Smooth muscle cell (in vitro differentiated cells): ENCODE measurements around the gene ATG9B. TPM values are rescaled to one million over a fixed set of nuclear protein-coding genes. Genes with fewer than 3 reads are reported as not detected.

Experiments used
- DNase-seq: peaks from one replicate; lab custom pipeline; 2025; ENCODE audit not compliant: unreplicated experiment; lab: John Stamatoyannopoulos, UW
- H2AFZ ChIP-seq: fragments of 200-600 bp; sonication (generic); 2 replicates; pipeline ENCODE4 v1.6.0; 2016; ENCODE audit warnings: antibody characterized with exemption, low read depth, mild to moderate bottlenecking
- H3F3A ChIP-seq: fragments of 200-600 bp; sonication (generic); 2 replicates; pipeline ENCODE4 v1.6.0; 2017; ENCODE audit warnings: antibody characterized with exemption, low read depth
- H3K27ac ChIP-seq: fragments of 200-600 bp; sonication (generic); 2 replicates; pipeline ENCODE4 v1.5.1; 2016; ENCODE audit warnings: low read depth, mild to moderate bottlenecking
- H3K27me3 ChIP-seq: fragments of 200-600 bp; sonication (generic); 2 replicates; pipeline ENCODE4 v1.6.1; 2016; ENCODE audit warnings: low read depth, mild to moderate bottlenecking
- H3K36me3 ChIP-seq: fragments of 200-600 bp; sonication (generic); 2 replicates; pipeline ENCODE4 v1.5.1; 2016; ENCODE audit warnings: low read depth
- H3K4me1 ChIP-seq: fragments of 200-600 bp; sonication (generic); 2 replicates; pipeline ENCODE4 v1.5.1; 2016; ENCODE audit warnings: low read depth
- H3K4me2 ChIP-seq: fragments of 200-600 bp; sonication (generic); 2 replicates; pipeline ENCODE4 v1.6.0; 2016; ENCODE audit warnings: mild to moderate bottlenecking
- H3K4me3 ChIP-seq: fragments of 200-600 bp; sonication (generic); 2 replicates; pipeline ENCODE4 v1.5.1; 2016; ENCODE audit warnings: mild to moderate bottlenecking
- H3K79me2 ChIP-seq: fragments of 200-600 bp; sonication (generic); 2 replicates; pipeline ENCODE4 v1.6.0; 2016; ENCODE audit warnings: low read depth, mild to moderate bottlenecking
- H3K9ac ChIP-seq: fragments of 200-600 bp; sonication (generic); 2 replicates; pipeline ENCODE4 v1.6.0; 2016; ENCODE audit warnings: low read depth
- H3K9me3 ChIP-seq: fragments of 200-600 bp; sonication (generic); replicated peaks from 2 replicates; pipeline ENCODE4 v1.5.1; 2016; ENCODE audit warnings: low read depth
- H4K20me1 ChIP-seq: fragments of 200-600 bp; sonication (generic); 2 replicates; pipeline ENCODE4 v1.6.0; 2016; ENCODE audit warnings: low read depth
- CTCF ChIP-seq: fragments of 200-600 bp; sonication (generic); IDR thresholded peaks from 2 replicates; pipeline ENCODE4 v1.5.1; 2017; ENCODE audit warnings: borderline replicate concordance, mild to moderate bottlenecking, antibody characterized with exemption; ENCODE audit not compliant: insufficient read depth, poor library complexity, severe bottlenecking
- WGBS: methylation state at CpG from one replicate; pipeline ENCODE4 v1.1.7; 2016; ENCODE audit warnings: low lambda C conversion rate; 5-methylcytosine and 5-hydroxymethylcytosine counted together
- polyA plus RNA-seq: library from polyadenylated mRNA; unstranded; fragments of >200 nt; fragmentation: Nextera tagmentation; extraction: Ambion mirVana; gene quantifications from 2 replicates; pipeline ENCODE4 v1.2.1, GENCODE V29; 2016
- total RNA-seq: library from RNA; depleted of rRNA; stranded (reverse); fragments of >200 nt; gene quantifications from 2 replicates; pipeline ENCODE4 v1.2.3, GENCODE V29; 2014

The ATG9B gene
- total and polyA plus RNA-seq, 2 experiments from 2014 or later = 2.6 to 6.5 TPM

DNA sequence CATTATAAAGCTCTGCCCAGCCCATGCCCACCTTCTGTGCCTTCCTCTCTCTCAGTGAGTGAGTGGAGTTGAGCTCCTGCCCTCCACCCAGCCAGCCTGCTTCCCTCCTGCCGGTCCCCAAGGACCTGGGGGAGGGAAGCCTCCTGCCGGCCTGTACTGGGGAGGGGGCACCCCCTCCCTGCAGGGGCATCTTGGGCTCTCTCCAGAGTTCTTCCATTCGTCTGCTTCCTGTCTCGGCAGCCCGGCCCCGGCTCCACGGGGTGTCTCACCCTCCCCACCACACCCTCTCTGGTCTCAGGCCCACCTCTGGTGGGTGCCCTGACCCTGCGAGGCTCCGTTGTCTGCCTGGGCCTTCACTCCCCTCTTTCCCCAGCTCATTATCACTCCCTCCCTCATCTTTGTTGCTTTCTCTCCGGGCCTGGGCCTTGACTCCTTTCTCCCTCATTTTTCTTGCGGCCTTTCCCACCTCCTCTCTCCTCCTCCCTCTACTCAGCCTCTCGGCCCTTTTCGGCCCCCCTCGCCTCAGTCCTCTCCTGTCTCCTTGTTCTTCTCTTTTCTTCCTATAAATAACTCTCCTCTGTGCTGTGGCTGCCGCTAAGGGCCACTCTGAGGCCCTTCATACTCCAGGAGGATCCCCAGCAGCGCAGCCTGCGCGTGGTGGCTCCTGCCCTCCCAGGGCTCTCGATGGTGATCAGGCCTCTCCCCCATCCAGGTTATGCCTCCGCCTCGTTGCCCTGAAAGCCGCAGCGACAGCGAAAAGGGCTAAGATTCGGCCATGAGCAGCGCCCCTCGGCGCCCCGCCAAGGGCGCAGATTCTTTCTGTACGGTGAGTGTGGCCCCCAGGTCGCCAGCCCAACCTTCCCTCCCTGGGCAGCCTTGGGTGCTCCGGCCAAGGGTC, 37.2 kb upstream of the ATG9B start:
- Histone ChIP-seq H3K27me3 (no peaks in the 10 kb centered on the region), H3F3A (peaks cover 10% of the 10 kb centered on the region), H3K27ac (peak overlapping the region; percentile 95), H4K20me1 (peaks cover 62% of the 10 kb centered on the region), H3K9ac (no peak overlapping the region), H2AFZ (no peak overlapping the region), H3K4me2 (peak overlapping the region; percentile 94), H3K4me3 (peak overlapping the region; percentile 74), H3K79me2 (peaks cover 21% of the 10 kb centered on the region), H3K9me3 (no peaks in the 10 kb centered on the region), H3K4me1 (peaks cover 36% of the 10 kb centered on the region), H3K36me3 (no peaks in the 10 kb centered on the region)
- WGBS = 41% methylated on average over 31 of the region's 33 CpGs
- no peak for TF ChIP-seq CTCF
- no peak for DNase-seq

GRCh38 chr7:151060416-151061212, 36.3 kb upstream of the ATG9B start:
- Histone ChIP-seq H3K9me3 (no peaks in the 10 kb centered on the region), H3K4me2 (peak overlapping the region; percentile 94), H3K27me3 (no peaks in the 10 kb centered on the region), H3K4me3 (peak overlapping the region; percentile 74), H3K4me1 (peaks cover 36% of the 10 kb centered on the region), H3K27ac (peak overlapping the region; percentile 95), H3K9ac (peak overlapping the region; percentile 72), H4K20me1 (peaks cover 54% of the 10 kb centered on the region), H3K79me2 (peaks cover 21% of the 10 kb centered on the region), H3F3A (peaks cover 10% of the 10 kb centered on the region), H2AFZ (no peak overlapping the region), H3K36me3 (no peaks in the 10 kb centered on the region)
- 11% methylated on average over 18 of the region's 21 CpGs for WGBS
- no peak for TF ChIP-seq CTCF
- DNase-seq = no peak

DNA sequence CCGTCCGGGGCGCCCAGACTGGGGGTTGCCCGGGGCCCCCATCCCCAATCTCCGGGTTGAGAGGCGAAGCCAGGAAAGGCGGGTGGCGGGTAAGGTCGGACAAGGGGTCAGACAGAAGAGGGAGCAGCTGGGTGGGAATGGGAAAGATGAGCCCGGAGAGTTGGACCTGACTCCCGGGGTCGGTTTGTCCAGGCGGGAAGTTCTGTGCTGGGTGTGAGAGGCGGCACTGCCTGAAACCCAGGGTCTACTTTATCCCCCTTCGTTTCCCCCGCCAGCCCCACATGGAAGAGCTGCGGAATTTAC, 35.8 kb upstream of the ATG9B start:
- H3K36me3 ChIP-seq = no peaks in the 10 kb centered on the region
- no peaks in the 10 kb centered on the region for H3K27me3 ChIP-seq
- peak overlapping the region; percentile 74 for H3K4me3 ChIP-seq
- no peaks in the 10 kb centered on the region for H3K9me3 ChIP-seq
- peak; percentile 6 for TF ChIP-seq CTCF
- peaks cover 21% of the 10 kb centered on the region for H3K79me2 ChIP-seq
- WGBS = 2% methylated on average over 17 of the region's 17 CpGs
- H3K27ac ChIP-seq = peak overlapping the region; percentile 95
- H3K9ac ChIP-seq = peak overlapping the region; percentile 72
- H4K20me1 ChIP-seq = peaks cover 48% of the 10 kb centered on the region
- no peak for DNase-seq
- H3K4me2 ChIP-seq = peak overlapping the region; percentile 94
- H3K4me1 ChIP-seq = peaks cover 36% of the 10 kb centered on the region
- peaks cover 10% of the 10 kb centered on the region for H3F3A ChIP-seq
- H2AFZ ChIP-seq = peak overlapping the region; percentile 80
